GM20000 (cell line): Measurements from ENCODE around the gene IQCH.

Experiments used
- DNase-seq: peaks from one replicate; pipeline ENCODE4 v3.0.0; 2012; ENCODE audit warnings: low spot score
- TF ChIP-seq, protein P1 (sequence below): IDR thresholded peaks from 2 replicates; pipeline ENCODE4 v1.5.1; 2012; ENCODE audit warnings: mild to moderate bottlenecking, control low read depth; ENCODE audit errors: extremely low read depth, missing control alignments

IQCH gene

DNA sequence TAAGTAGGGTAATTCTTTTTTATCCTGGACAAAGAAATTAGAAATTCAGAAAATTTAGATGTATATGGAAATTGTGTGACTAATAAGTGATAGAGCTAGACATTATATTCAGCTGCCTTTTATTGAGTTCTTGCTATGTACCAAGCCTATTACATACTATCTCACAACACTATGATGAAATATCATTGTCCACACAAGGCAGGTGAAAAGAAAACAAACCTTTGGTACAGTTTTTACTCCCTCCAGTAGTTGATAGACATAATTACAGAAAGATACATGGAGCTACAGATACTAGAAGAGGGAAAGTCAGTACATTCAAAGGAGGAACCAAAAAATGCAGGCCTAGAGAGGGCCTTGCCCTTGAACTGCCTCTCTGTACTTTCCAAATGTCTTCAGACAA lies 4.8 kb downstream of the IQCH start:
- DNase-seq, result no peak
- TF ChIP-seq, protein P1, sequence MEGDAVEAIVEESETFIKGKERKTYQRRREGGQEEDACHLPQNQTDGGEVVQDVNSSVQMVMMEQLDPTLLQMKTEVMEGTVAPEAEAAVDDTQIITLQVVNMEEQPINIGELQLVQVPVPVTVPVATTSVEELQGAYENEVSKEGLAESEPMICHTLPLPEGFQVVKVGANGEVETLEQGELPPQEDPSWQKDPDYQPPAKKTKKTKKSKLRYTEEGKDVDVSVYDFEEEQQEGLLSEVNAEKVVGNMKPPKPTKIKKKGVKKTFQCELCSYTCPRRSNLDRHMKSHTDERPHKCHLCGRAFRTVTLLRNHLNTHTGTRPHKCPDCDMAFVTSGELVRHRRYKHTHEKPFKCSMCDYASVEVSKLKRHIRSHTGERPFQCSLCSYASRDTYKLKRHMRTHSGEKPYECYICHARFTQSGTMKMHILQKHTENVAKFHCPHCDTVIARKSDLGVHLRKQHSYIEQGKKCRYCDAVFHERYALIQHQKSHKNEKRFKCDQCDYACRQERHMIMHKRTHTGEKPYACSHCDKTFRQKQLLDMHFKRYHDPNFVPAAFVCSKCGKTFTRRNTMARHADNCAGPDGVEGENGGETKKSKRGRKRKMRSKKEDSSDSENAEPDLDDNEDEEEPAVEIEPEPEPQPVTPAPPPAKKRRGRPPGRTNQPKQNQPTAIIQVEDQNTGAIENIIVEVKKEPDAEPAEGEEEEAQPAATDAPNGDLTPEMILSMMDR, result no peak

DNA sequence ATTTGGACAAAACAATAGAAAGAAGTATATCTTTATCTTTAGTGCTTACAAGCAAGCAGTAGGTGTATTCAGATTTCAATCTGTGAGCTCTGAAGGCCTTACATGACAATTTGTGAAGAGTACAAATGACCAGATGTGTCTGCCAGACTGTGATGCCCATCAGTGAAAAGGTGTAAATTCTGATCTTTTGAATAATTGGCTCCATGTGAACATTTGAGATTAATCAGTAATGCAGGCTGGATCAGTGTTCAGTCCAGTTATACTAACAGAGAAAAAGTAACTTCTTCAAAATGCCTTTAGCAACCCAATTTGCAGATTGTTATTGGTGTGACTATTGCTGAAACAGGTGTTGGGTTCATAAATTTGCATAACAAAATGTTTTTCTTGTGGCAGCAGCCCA lies 5.2 kb downstream of the IQCH start:
- DNase-seq, result no peak
- TF ChIP-seq, protein P1, result no peak

DNA sequence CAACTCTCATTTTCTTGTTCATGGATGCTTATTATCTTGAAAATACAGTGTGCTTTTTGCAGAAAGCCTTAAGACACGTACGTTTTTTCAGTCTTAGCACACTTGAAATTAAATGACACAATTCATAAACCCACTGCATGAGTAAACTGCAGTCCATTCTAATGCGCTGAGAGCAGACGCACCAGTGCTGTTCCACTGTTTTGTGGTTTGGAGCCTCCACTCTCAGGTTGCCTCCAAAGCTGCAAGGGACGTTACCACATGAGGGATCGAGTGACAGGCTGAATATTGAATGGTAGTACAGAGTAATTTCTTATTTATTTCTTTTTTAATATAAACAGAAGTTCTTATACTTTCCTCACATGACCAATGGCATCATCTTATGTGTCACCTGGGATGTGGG lies 12.3 kb downstream of the IQCH start:
- DNase-seq, result no peak
- TF ChIP-seq, protein P1, result no peak

DNA sequence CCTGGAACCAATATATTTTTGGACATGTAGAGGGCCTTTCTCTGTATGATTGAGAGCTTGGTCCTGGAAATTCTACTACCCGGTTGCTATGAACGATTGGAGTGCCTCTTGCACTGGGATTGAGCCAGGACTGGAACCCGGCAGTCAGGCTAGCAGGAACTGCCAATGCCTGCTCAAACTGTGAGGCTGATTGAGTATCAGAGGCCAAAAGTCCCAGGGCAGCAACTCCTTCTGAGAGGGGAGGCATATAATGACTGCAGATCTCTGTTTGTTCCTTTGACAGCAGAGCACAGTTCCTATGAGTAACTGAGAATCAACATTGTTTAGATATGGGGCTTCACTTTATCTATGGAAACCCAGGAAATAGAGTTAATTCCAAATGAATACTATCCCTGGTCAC lies 12.9 kb downstream of the IQCH start:
- TF ChIP-seq, protein P1, result no peak
- no peak for DNase-seq

DNA sequence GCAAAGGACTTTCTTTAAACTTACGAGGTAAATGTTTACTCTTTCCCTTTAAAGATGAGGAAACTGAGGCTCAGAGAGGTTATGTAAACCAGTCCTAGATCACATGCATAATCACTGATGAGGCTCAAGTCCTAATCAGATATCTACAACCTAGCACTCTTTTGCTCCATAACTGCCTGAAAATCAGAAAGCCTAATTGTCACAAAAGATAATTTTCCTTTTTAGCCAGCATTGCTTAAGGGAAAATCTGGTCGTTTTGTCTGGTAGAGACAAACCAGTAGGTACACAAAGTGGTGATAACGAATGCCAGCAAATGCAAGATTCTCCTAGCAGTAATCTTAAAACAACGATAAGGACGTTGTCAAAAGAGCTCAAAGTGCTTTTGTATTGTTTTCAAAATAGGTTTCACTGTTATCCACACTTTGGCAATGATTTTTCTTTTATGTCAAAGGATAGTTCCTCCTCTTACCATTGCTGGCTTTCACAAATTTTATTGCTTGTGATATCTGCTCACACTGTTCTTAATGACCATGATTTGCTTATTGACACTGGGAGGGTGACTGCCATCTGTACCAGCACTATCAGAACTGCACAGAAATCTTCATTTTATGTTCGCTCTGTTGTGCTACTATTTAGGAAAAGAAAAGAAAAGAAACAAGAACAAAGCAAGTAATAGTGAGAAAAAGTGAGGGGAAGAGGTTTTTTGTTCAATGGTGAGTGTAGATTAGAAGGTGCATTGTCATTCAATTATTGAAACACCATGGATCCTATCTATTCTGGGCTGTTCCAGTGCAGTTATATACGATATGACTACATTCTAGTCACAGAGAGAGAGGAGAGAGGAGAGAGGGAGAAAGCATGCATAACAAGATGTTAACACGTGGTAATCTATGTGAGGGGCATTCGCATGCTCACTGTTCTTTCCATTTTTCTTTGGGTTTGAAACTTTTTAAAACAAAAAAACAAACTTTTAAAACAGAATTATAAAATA lies 13.7 kb downstream of the IQCH start:
- TF ChIP-seq, protein P1, result no peak
- DNase-seq, result no peak

DNA sequence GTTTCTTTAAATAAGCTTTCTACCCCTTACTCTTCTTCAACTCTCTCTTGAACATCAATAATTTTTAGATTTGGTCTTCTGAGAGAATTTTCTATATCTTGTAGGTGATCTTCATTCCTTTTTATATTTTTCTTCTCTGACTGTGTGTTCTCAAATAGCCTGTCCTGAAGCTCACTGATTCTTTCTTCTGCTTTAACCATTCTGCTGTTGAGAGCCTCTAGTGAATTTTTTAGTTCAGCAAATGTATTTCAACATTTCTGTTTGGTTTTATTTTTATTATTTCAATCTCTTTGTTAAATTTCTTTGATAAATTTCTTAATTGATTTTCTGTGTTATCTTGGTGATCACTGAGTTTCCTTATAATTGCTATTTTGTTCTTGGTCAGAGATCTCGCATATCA lies 19.6 kb downstream of the IQCH start:
- TF ChIP-seq, protein P1, result no peak
- DNase-seq, result no peak

DNA sequence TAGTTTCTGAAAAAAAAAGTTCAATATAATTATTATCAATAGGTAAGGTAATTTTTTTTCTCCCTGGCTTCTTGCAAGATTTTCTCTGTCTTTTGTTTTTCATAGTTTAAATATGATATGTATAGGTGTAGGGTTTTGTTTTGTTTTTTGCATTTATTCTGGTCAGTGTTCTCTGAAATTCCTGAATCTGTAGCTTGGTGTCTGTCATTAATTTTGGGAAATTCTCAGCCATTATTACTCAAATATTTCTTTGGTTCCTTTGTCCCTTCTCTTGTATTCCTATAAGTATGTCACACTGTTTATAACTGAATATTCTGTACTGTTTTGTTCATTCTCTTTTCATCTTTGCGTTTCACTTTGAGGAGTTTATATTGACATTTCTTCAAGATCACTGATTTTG lies 22.1 kb downstream of the IQCH start:
- DNase-seq, result no peak
- TF ChIP-seq, protein P1, result no peak
